Activated T-cell treated with anti-CD3 and anti-CD28 coated beads, Interleukin-2, amount 50 U/mL, for 24 hours (primary cell): ENCODE results near the gene FMNL3.
A peak's percentile ranks its signal among the peaks of the same experiment; 100 is the strongest.

ENCODE experiments used
- DNase-seq: peaks from one replicate; pipeline ENCODE4 v3.0.0-alpha.2; 2020
- H3K27ac Mint-ChIP-seq: 2 replicates; pipeline ENCODE4 v1.8.0; 2020; ENCODE audit warnings: mild to moderate bottlenecking, mixed read lengths
- H3K27me3 Mint-ChIP-seq: 2 replicates; pipeline ENCODE4 v1.8.0; 2020; ENCODE audit warnings: mixed read lengths
- H3K36me3 Mint-ChIP-seq: 2 replicates; pipeline ENCODE4 v1.8.0; 2020; ENCODE audit warnings: low read depth, mixed read lengths
- H3K4me1 Mint-ChIP-seq: 2 replicates; pipeline ENCODE4 v1.8.0; 2020; ENCODE audit warnings: low read depth, mixed read lengths
- H3K4me3 Mint-ChIP-seq: 2 replicates; pipeline ENCODE4 v1.8.0; 2020; ENCODE audit warnings: mild to moderate bottlenecking, moderate library complexity, mixed read lengths
- H3K9me3 Mint-ChIP-seq: 2 replicates; pipeline ENCODE4 v1.8.0; 2020; ENCODE audit warnings: mixed read lengths

Gene FMNL3

DNA sequence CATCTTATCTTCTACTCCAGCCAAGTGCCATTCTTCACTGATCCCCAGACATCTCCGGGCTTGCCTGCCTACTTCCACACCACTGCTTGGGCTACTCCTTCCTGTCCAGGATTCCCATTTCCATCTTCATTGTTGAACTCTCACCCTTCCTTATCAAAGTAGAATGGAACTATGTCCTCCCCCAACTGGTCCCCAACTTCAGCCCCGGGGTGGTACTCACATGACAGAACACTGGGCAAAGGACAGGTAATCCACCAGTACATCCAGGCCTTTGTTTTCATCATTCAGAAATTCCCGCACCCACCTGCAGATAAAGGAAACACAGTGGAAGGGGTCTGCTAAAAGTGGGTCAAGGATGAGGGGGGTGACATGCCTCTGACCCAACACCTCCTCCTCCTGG lies 45.5 kb downstream of the FMNL3 start:
- Mint-ChIP-seq H3K4me1 (peaks cover 69% of the 10 kb centered on the region), H3K27me3 (no peaks in the 10 kb centered on the region), H3K4me3 (peak overlapping the region; percentile 53), H3K36me3 (peaks cover 82% of the 10 kb centered on the region), H3K27ac (peak overlapping the region; percentile 96), H3K9me3 (no peaks in the 10 kb centered on the region)
- DNase-seq, result no peak

GRCh38 chr12:49661191-49661590 lies 46.0 kb downstream of the FMNL3 start:
- Mint-ChIP-seq H3K9me3 (no peaks in the 10 kb centered on the region), H3K4me1 (peaks cover 72% of the 10 kb centered on the region), H3K27me3 (no peaks in the 10 kb centered on the region), H3K27ac (peak overlapping the region; percentile 96), H3K36me3 (peaks cover 83% of the 10 kb centered on the region), H3K4me3 (peak overlapping the region; percentile 53)
- DNase-seq, result no peak

- Mint-ChIP-seq H3K27ac (no peak overlapping the region), H3K27me3 (no peaks in the 10 kb centered on the region), H3K36me3 (peaks cover 79% of the 10 kb centered on the region), H3K4me3 (no peak overlapping the region), H3K4me1 (peaks cover 66% of the 10 kb centered on the region), H3K9me3 (no peaks in the 10 kb centered on the region)
- DNase-seq, result no peak
Measured at GRCh38 chr12:49659753-49660152, 47.5 kb downstream of the FMNL3 start.

DNA sequence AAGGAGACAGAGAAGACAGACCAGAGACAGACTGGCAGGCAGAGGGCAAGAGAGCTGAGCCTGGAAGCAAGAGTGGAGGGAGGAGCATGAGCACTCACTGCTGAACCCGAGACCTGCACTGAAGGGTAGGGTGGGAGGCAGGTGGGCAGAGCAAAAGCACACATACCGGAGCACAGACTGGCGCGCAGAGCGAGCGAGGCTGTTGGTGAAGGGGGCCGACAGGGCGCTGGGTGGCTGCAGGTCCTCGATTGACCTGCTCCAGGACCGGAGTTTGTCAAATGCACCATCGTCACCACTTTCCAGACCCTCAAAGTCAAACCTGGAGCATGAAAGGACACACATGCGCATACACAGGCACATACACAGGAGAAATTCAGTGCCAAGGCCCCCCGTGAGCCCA lies 48.9 kb downstream of the FMNL3 start:
- Mint-ChIP-seq H3K4me1 (peaks cover 52% of the 10 kb centered on the region), H3K9me3 (no peaks in the 10 kb centered on the region), H3K27ac (no peak overlapping the region), H3K27me3 (no peaks in the 10 kb centered on the region), H3K36me3 (peaks cover 80% of the 10 kb centered on the region), H3K4me3 (no peak overlapping the region)
- no peak for DNase-seq

- no peaks in the 10 kb centered on the region for H3K9me3 Mint-ChIP-seq
- no peak overlapping the region for H3K4me3 Mint-ChIP-seq
- H3K36me3 Mint-ChIP-seq, result peaks cover 83% of the 10 kb centered on the region
- peak overlapping the region; percentile 63 for H3K27ac Mint-ChIP-seq
- peaks cover 27% of the 10 kb centered on the region for H3K4me1 Mint-ChIP-seq
- no peak for DNase-seq
- H3K27me3 Mint-ChIP-seq, result no peaks in the 10 kb centered on the region
Measured at GRCh38 chr12:49655595-49656236, 51.5 kb downstream of the FMNL3 start.

- Mint-ChIP-seq H3K4me3 (no peak overlapping the region), H3K27me3 (no peaks in the 10 kb centered on the region), H3K27ac (no peak overlapping the region), H3K9me3 (no peaks in the 10 kb centered on the region), H3K4me1 (peaks cover 21% of the 10 kb centered on the region), H3K36me3 (peaks cover 84% of the 10 kb centered on the region)
- DNase-seq, result no peak
Measured at GRCh38 chr12:49654715-49655114, 52.5 kb downstream of the FMNL3 start.

DNA sequence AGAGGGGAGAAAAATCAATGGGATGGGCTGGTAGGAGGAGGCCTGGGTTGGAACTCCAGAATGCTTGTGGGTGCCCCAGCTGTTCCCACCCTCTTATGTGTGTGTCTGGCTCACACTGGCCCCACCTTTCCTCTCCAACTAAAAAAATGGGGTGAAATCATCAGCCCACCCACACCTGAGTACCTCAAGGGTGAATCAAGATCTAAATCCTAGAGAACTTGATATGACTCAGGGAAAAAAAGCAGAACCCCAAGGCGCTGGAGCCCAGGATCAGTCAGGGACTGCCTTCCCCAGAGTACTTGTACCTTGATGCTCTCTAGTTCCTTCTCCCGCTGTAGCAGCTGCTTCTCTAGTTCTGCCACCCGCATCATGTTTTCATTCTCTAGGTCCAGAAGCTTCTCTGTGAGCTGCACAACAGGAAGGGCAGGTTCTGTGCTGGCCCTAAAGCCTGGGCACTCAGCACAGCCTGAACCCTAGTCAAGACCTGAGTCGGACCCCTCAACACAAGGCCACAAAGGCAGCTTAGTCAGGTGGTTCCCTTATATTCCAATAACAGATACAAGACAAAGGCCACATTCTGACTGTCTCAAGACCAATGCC lies 54.2 kb downstream of the FMNL3 start:
- Mint-ChIP-seq H3K27ac (peak overlapping the region; percentile 62), H3K4me1 (peaks cover 30% of the 10 kb centered on the region), H3K27me3 (no peaks in the 10 kb centered on the region), H3K36me3 (peaks cover 87% of the 10 kb centered on the region), H3K9me3 (no peaks in the 10 kb centered on the region), H3K4me3 (no peak overlapping the region)
- DNase-seq, result no peak

DNA sequence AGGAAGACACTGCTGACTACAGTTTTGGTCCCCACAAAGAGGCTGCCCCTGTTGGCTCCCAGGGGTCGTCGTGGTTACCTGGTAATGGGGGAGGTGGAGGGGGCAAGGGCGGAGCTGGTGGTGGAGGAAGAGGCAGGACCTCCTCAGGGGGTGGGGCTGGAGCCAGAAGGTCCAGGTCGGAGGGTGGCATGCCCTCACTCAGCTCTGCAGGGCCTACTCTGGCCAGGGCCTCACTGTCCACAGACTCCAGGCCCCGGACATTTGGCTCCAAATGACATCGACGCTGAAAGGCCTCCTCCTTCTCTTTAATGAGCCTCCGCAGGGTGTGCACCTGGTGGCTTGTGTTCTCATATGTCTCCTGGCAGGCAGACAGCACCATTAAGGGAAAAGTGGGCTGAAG lies 55.4 kb downstream of the FMNL3 start:
- H3K27me3 Mint-ChIP-seq, result no peaks in the 10 kb centered on the region
- peaks cover 88% of the 10 kb centered on the region for H3K36me3 Mint-ChIP-seq
- H3K9me3 Mint-ChIP-seq, result no peaks in the 10 kb centered on the region
- H3K4me3 Mint-ChIP-seq, result no peak overlapping the region
- no peak for DNase-seq
- H3K27ac Mint-ChIP-seq, result peak overlapping the region; percentile 53
- H3K4me1 Mint-ChIP-seq, result peaks cover 26% of the 10 kb centered on the region

DNA sequence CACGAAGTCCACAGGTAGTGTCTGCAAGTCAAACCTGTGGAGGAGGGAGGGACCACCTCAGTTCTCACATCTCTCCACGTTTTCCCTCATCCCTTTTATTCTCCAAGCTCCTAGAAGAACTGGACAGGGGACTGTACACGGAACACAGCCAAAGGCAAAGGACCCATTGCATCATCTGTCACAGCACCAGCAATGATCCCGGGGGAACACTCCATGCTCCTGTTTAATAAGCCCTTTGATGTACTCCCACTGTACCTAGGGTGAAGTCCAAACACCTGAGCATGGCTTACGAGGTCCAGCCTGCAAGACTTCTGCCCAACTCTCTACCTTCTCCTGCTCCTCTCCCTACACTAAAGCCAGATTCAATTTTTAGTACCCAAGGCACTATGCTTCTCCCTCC lies 57.3 kb downstream of the FMNL3 start:
- no peaks in the 10 kb centered on the region for H3K9me3 Mint-ChIP-seq
- no peaks in the 10 kb centered on the region for H3K27me3 Mint-ChIP-seq
- H3K4me1 Mint-ChIP-seq, result peaks cover 24% of the 10 kb centered on the region
- H3K36me3 Mint-ChIP-seq, result peaks cover 92% of the 10 kb centered on the region
- H3K27ac Mint-ChIP-seq, result peak overlapping the region; percentile 15
- H3K4me3 Mint-ChIP-seq, result no peak overlapping the region
- DNase-seq, result no peak

DNA sequence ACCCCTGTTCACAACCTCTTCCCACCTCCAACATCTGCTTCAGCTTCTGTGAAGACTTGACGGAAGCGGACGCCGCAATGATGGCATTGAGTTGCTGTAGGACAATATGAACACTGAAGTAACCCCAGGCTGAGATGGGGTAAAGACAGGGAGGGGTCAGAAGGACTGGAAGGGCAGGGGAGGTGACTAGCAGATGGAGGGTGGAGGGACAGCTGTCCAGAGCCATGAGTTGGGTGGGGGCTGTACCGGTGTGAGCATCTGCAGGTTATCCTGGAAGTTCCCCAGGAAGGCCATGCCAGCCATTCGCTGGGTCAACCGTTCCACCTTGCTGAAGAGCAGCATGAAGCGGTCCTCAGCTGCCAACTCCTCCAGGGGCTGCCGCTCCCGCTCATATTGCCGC lies 57.8 kb downstream of the FMNL3 start:
- H3K9me3 Mint-ChIP-seq, result no peaks in the 10 kb centered on the region

GRCh38 chr12:49648712-49649003 lies 58.5 kb downstream of the FMNL3 start:
- H3K27ac Mint-ChIP-seq, result peak overlapping the region; percentile 70
- no peaks in the 10 kb centered on the region for H3K9me3 Mint-ChIP-seq
- H3K4me3 Mint-ChIP-seq, result no peak overlapping the region
- DNase-seq, result no peak
- H3K27me3 Mint-ChIP-seq, result no peaks in the 10 kb centered on the region
- peaks cover 94% of the 10 kb centered on the region for H3K36me3 Mint-ChIP-seq
- H3K4me1 Mint-ChIP-seq, result peaks cover 32% of the 10 kb centered on the region

More for the DNA sequence above, 57.8 kb downstream of the FMNL3 start:
- no peak overlapping the region for H3K4me3 Mint-ChIP-seq
- H3K27ac Mint-ChIP-seq, result peak overlapping the region; percentile 58
- no peaks in the 10 kb centered on the region for H3K27me3 Mint-ChIP-seq
- peaks cover 29% of the 10 kb centered on the region for H3K4me1 Mint-ChIP-seq
- peaks cover 93% of the 10 kb centered on the region for H3K36me3 Mint-ChIP-seq
- DNase-seq, result no peak

GRCh38 chr12:49647827-49648711 lies 59.1 kb downstream of the FMNL3 start:
- DNase-seq, result no peak
- Mint-ChIP-seq H3K36me3 (peaks cover 96% of the 10 kb centered on the region), H3K27me3 (no peaks in the 10 kb centered on the region), H3K27ac (peak overlapping the region; percentile 70), H3K4me3 (no peak overlapping the region), H3K9me3 (no peaks in the 10 kb centered on the region), H3K4me1 (peaks cover 32% of the 10 kb centered on the region)

DNA sequence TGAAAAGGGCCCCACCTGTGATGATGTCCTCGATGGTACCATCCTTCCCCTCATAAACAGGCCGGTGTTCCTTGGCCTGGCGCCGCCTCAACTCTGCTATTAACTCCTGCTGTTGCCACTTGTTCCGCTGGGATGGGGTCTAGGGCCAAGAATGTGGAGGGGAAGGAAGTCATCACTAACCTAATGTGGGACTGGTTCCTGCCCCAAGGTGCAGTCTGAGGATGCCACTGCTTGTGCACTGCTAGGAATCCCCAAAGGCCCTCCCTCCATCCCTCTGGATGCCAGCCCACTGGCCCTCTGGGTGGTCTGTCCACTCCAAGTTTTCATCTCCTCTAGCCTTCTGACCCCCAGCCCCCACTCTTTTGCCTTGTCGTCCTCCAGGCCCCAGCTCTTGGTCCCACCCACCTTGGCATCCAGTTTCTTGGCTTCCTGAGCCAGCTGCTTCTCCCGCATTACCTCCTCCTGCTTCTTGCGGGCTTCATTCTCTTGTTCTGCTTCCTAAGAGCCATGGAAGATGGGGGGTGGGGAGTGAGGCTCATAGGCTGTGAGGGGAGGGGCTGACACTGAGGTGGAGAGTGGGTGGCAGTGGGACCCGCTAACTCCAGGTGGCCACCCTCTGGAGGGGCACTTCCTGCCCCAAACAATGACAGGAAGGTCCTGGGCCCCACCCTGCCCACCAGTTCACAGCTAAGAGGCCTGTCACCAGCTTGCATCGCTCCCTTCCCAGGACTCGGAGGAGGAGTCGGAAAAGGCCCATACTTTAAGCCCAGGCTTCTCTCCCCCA lies 60.1 kb downstream of the FMNL3 start:
- Mint-ChIP-seq H3K27me3 (no peaks in the 10 kb centered on the region), H3K9me3 (no peaks in the 10 kb centered on the region), H3K36me3 (peaks cover 93% of the 10 kb centered on the region), H3K4me1 (peaks cover 32% of the 10 kb centered on the region), H3K27ac (peak overlapping the region; percentile 50), H3K4me3 (no peak overlapping the region)
- DNase-seq, result no peak

GRCh38 chr12:49646331-49646830 lies 60.8 kb downstream of the FMNL3 start:
- no peaks in the 10 kb centered on the region for H3K27me3 Mint-ChIP-seq
- peaks cover 86% of the 10 kb centered on the region for H3K36me3 Mint-ChIP-seq
- no peak overlapping the region for H3K27ac Mint-ChIP-seq
- no peaks in the 10 kb centered on the region for H3K9me3 Mint-ChIP-seq
- no peak for DNase-seq
- no peak overlapping the region for H3K4me3 Mint-ChIP-seq
- peaks cover 32% of the 10 kb centered on the region for H3K4me1 Mint-ChIP-seq
